GM12878 (cell line): ENCODE results near the gene CNNM3. TPM values are rescaled to one million over a fixed set of nuclear protein-coding genes. Genes with fewer than 3 reads are reported as not detected.

Experiments
- FOXM1 ChIP-seq: IDR thresholded peaks from 2 replicates; pipeline ENCODE4 v1.6.1; 2012; ENCODE audit warnings: low read depth, mild to moderate bottlenecking, inconsistent platforms, low read length, moderate library complexity
- polyA plus RNA-seq, 11 experiments: library from polyadenylated mRNA; depleted of rRNA in 4 of 11; unstranded in 6 of 11; stranded (reverse) in 5 of 11; fragments of >200 nt; fragmentation: Nextera tagmentation in 4 of 11; fragmentation: Illumina TruSeq in 1 of 11; extraction: Ambion mirVana in 4 of 11; extraction: Trizol in 1 of 11; gene quantifications; 1 replicate in 1 of 11; 2 replicates in 10 of 11; pipeline versions ENCODE4 v1.2.1 to v1.2.3, GENCODE V29; 2011 to 2016; ENCODE audit warnings: inconsistent platforms in 2 of 11, missing spikeins in 2 of 11, low read depth in 1 of 11
- total RNA-seq, 4 experiments: library from RNA; depleted of rRNA in 3 of 4; stranded (reverse); fragments of >200 nt in 3 of 4; fragmentation: Illumina TruSeq in 1 of 4; extraction: Trizol in 1 of 4; gene quantifications; 2 replicates each; pipeline versions ENCODE4 v1.2.1 to v1.2.3, GENCODE V29; 2013 to 2021
- TF ChIP-seq, protein P1 (sequence below): fragments of 450-650 bp; IDR thresholded peaks from 2 replicates; pipeline ENCODE4 v1.6.1; 2014; ENCODE audit warnings: mild to moderate bottlenecking
- TF ChIP-seq, protein P2 (sequence below): fragments of 450-650 bp; IDR thresholded peaks from 2 replicates; pipeline ENCODE4 v1.6.1; 2017; ENCODE audit warnings: low read depth, mild to moderate bottlenecking, moderate library complexity
- TF ChIP-seq, protein P3 (sequence below): fragments of 450-650 bp; IDR thresholded peaks from 2 replicates; pipeline ENCODE4 v1.6.1; 2017; ENCODE audit warnings: mild to moderate bottlenecking, moderate library complexity

Gene CNNM3
- total and polyA plus RNA-seq, 10 of the 15 experiments (the other 5 are each of a cell fraction or from before 2014, with no cell fraction given) = 0.72 to 14.3 (median 4.0) TPM

DNA sequence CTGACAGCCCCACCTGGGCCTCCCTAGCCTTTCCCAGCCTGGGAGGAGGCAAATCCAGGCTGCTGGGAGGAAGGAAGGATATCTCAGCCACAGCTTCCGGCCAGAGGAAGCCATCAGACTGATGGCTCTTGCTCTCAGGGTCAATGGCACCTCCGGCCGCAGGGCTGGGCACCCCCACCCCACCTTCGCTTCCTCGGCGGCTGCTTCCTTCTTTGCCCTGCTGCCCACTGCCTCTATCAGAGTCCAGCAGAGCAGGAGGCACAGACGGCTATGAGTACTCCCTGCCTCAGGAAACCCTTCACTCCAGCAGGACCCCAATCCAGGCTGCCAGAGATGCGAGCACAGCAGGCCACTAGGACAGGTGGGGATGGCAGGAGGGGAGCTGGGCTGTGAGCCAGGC lies 50.5 kb downstream of the CNNM3 start (continued):
- TF ChIP-seq, protein P1, sequence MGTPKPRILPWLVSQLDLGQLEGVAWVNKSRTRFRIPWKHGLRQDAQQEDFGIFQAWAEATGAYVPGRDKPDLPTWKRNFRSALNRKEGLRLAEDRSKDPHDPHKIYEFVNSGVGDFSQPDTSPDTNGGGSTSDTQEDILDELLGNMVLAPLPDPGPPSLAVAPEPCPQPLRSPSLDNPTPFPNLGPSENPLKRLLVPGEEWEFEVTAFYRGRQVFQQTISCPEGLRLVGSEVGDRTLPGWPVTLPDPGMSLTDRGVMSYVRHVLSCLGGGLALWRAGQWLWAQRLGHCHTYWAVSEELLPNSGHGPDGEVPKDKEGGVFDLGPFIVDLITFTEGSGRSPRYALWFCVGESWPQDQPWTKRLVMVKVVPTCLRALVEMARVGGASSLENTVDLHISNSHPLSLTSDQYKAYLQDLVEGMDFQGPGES = no peak
- TF ChIP-seq, protein P2, sequence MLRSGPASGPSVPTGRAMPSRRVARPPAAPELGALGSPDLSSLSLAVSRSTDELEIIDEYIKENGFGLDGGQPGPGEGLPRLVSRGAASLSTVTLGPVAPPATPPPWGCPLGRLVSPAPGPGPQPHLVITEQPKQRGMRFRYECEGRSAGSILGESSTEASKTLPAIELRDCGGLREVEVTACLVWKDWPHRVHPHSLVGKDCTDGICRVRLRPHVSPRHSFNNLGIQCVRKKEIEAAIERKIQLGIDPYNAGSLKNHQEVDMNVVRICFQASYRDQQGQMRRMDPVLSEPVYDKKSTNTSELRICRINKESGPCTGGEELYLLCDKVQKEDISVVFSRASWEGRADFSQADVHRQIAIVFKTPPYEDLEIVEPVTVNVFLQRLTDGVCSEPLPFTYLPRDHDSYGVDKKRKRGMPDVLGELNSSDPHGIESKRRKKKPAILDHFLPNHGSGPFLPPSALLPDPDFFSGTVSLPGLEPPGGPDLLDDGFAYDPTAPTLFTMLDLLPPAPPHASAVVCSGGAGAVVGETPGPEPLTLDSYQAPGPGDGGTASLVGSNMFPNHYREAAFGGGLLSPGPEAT = no peak
- TF ChIP-seq FOXM1 = no peak
- TF ChIP-seq, protein P3, sequence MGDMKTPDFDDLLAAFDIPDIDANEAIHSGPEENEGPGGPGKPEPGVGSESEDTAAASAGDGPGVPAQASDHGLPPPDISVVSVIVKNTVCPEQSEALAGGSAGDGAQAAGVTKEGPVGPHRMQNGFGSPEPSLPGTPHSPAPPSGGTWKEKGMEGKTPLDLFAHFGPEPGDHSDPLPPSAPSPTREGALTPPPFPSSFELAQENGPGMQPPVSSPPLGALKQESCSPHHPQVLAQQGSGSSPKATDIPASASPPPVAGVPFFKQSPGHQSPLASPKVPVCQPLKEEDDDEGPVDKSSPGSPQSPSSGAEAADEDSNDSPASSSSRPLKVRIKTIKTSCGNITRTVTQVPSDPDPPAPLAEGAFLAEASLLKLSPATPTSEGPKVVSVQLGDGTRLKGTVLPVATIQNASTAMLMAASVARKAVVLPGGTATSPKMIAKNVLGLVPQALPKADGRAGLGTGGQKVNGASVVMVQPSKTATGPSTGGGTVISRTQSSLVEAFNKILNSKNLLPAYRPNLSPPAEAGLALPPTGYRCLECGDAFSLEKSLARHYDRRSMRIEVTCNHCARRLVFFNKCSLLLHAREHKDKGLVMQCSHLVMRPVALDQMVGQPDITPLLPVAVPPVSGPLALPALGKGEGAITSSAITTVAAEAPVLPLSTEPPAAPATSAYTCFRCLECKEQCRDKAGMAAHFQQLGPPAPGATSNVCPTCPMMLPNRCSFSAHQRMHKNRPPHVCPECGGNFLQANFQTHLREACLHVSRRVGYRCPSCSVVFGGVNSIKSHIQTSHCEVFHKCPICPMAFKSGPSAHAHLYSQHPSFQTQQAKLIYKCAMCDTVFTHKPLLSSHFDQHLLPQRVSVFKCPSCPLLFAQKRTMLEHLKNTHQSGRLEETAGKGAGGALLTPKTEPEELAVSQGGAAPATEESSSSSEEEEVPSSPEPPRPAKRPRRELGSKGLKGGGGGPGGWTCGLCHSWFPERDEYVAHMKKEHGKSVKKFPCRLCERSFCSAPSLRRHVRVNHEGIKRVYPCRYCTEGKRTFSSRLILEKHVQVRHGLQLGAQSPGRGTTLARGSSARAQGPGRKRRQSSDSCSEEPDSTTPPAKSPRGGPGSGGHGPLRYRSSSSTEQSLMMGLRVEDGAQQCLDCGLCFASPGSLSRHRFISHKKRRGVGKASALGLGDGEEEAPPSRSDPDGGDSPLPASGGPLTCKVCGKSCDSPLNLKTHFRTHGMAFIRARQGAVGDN = no peak
